Measurements from ENCODE around the gene PCDHGA6. TPM values are rescaled to one million over a fixed set of nuclear protein-coding genes. Genes with fewer than 3 reads are reported as not detected.
A peak's percentile ranks its signal among the peaks of the same experiment; 100 is the strongest.

Gene PCDHGA6
- total RNA-seq, 1 experiment from 2014 or later = 0.07 TPM

DNA sequence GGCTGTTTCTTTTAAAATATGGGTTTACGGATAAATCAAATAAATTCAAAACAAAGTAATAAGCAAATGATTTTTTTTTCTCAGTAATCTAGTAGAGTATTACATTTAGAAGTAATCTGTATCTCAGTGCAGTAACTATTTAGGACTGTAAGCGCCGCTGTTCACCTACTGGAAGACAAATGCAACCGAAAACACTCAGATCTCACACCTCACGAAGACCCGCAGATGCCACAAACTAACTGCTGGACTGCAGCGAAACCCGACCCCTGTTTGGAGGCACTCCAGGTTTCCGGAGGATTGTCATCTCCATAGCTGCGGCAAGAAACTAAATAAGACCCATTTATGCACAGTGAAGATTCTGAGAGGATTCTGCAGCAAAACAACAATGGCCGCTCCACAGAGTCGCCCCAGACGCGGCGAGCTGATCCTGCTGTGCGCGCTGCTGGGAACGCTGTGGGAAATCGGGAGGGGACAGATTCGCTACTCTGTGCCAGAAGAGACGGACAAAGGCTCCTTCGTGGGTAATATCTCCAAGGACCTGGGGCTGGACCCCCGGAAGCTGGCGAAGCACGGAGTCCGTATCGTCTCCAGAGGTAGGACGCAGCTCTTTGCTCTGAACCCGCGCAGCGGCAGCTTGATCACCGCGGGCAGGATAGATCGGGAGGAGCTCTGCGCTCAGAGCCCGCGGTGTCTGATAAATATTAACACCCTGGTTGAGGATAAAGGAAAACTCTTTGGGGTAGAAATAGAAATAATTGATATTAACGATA, 18.9 kb downstream of the PCDHGA6 start, which contains the start of gene PCDHGA8:
Gene PCDHGA8, plus strand, starts transcription at position 205 of the 770 bp plus-strand sequence. Its CDS starts 181 bp downstream, at position 386.
- DNase-seq (ENCODE audit: low read depth, low spot score) = peak; percentile 21

More for the DNA sequence above, 18.9 kb downstream of the PCDHGA6 start, which contains the start of gene PCDHGA8:
- no peaks in the 10 kb centered on the region for H3K36me3 ChIP-seq (ENCODE audit: control insufficient read depth in 1 of 2, insufficient read depth in 2 of 2, low read length in 2 of 2)
- intact Hi-C loops (cut with micrococcal nuclease) = no loop called here
- ATAC-seq = peak; percentile 70
- H3K9me2 ChIP-seq (ENCODE audit: insufficient read depth) = no peaks in the 10 kb centered on the region
- no peaks in the 10 kb centered on the region for H3K4me1 ChIP-seq (ENCODE audit: control insufficient read depth in 1 of 2, insufficient read depth in 2 of 2, low read length in 2 of 2)
- CTCF ChIA-PET = interaction anchor here (1.0 to 1.3 kb wide), 2 partner anchors 165 to 172 kb away, joined by 3 read pairs; no protein-coding TSS in a partner anchor
- H3K9me3 ChIP-seq (ENCODE audit: control insufficient read depth in 1 of 2, insufficient read depth in 1 of 2, low read depth in 1 of 2, low read length in 2 of 2) = no peaks in the 10 kb centered on the region
- no peak within 1 kb of the TSS for H3K4me3 ChIP-seq (replicated peaks in 1 of 2; ENCODE audit: low read depth in 1 of 2, low read length in 2 of 2)
- no peak within 1 kb of the TSS for H2AFZ ChIP-seq (ENCODE audit: low read depth, low read length, poor library complexity, severe bottlenecking)
- no peaks in the 10 kb centered on the region for H3K79me2 ChIP-seq (ENCODE audit: insufficient read depth, low read length)
- RAD21 ChIA-PET (ENCODE audit: low non-redundant PET in 1 of 2, low total read pairs in 2 of 2, uncharacterized antibody in 2 of 2, unreplicated experiment in 2 of 2) = no interaction called here
- H3K27me3 ChIP-seq (ENCODE audit: insufficient read depth, low read length) = no peaks in the 10 kb centered on the region
- no TSS peak for BruUV-seq (replicated peaks)
- no peak within 1 kb of the TSS for H3K27ac ChIP-seq (ENCODE audit: low read depth, low read length)
- H3K4me2 ChIP-seq (ENCODE audit: low read length) = no peak within 1 kb of the TSS
- no peaks in the 10 kb centered on the region for H4K20me1 ChIP-seq (ENCODE audit: insufficient read depth)
- no peak within 1 kb of the TSS for H3K9ac ChIP-seq (ENCODE audit: low read length)
- TF ChIP-seq, protein P1, sequence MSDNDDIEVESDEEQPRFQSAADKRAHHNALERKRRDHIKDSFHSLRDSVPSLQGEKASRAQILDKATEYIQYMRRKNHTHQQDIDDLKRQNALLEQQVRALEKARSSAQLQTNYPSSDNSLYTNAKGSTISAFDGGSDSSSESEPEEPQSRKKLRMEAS (IDR thresholded peaks at IDR 0.05) = peak; percentile 81
- TF ChIP-seq YY1 (IDR thresholded peaks at IDR 0.05; ENCODE audit: extremely low read depth, insufficient replicate concordance, low read depth, low read length) = no peak
- peak; percentile 57 for TF ChIP-seq RAD21 (IDR thresholded peaks at IDR 0.05; ENCODE audit: low read depth)
- TF ChIP-seq, protein P2, sequence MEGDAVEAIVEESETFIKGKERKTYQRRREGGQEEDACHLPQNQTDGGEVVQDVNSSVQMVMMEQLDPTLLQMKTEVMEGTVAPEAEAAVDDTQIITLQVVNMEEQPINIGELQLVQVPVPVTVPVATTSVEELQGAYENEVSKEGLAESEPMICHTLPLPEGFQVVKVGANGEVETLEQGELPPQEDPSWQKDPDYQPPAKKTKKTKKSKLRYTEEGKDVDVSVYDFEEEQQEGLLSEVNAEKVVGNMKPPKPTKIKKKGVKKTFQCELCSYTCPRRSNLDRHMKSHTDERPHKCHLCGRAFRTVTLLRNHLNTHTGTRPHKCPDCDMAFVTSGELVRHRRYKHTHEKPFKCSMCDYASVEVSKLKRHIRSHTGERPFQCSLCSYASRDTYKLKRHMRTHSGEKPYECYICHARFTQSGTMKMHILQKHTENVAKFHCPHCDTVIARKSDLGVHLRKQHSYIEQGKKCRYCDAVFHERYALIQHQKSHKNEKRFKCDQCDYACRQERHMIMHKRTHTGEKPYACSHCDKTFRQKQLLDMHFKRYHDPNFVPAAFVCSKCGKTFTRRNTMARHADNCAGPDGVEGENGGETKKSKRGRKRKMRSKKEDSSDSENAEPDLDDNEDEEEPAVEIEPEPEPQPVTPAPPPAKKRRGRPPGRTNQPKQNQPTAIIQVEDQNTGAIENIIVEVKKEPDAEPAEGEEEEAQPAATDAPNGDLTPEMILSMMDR (IDR thresholded peaks at IDR 0.05 in 2 of 3, conservative IDR thresholded peaks at IDR 0.05 in 1 of 3; ENCODE audit: borderline replicate concordance in 1 of 3, insufficient read depth in 1 of 3, low read depth in 2 of 3, low read length in 2 of 3) = peak; percentile 33 to 53 (median 52); a peak in 4 of 6 replicates
- no peak for TF ChIP-seq ELF1 (IDR thresholded peaks at IDR 0.05; ENCODE audit: borderline replicate concordance, low read depth)
- POLR2A ChIA-PET = no interaction called here
